ENCODE data around the gene TLX3. TPM values are rescaled to one million over a fixed set of nuclear protein-coding genes. Genes with fewer than 3 reads are reported as not detected.

Gene TLX3
- total and polyA plus RNA-seq, 2 of the 4 experiments (the other 2 are of a cell fraction), result not detected

- H3K14ac ChIP-seq (replicated peaks; ENCODE audit: low read depth, low read length), result no peak overlapping the region
- ChIA-PET CTCF (no interaction called here), POLR2A (ENCODE audit: unreplicated experiment) (no interaction called here)
- H2AFZ ChIP-seq (replicated peaks; ENCODE audit: low read length, poor library complexity), result no peak overlapping the region
- dilution Hi-C loops (cut with HindIII; ENCODE audit: low sequenced_read_pairs, unreplicated experiment), result no loop called here
- no peak overlapping the region for H3K4ac ChIP-seq (ENCODE audit: low read depth, low read length)
- no peak overlapping the region for H3K9ac ChIP-seq (ENCODE audit: low read depth, low read length)
- H3K56ac ChIP-seq (ENCODE audit: extremely low read depth, insufficient read depth, low read length), result no peak overlapping the region
- H3K18ac ChIP-seq (ENCODE audit: low read depth, low read length), result no peak overlapping the region
- H3K9me1 ChIP-seq (ENCODE audit: insufficient read depth, low read length), result 0 out of 2 replicates have a peak, but pooled peaks cover 3% of the 10 kb centered on the region
- H2BK5ac ChIP-seq (ENCODE audit: low read depth, low read length, poor library complexity, severe bottlenecking), result no peak overlapping the region
- no peaks in the 10 kb centered on the region for H3K9me3 ChIP-seq (ENCODE audit: control insufficient read depth, insufficient read depth, low read length)
- H4K8ac ChIP-seq (ENCODE audit: low read depth in 2 of 2, low read length in 2 of 2), result no peak overlapping the region
- H3K27me3 ChIP-seq (ENCODE audit: control insufficient read depth, insufficient read depth, low read length), result no peaks in the 10 kb centered on the region
- H2BK15ac ChIP-seq (ENCODE audit: low read depth, low read length), result no peak overlapping the region
- no peak overlapping the region for H4K91ac ChIP-seq (ENCODE audit: insufficient read depth, low read depth, low read length)
- H4K20me1 ChIP-seq (ENCODE audit: insufficient read depth, low read length), result no peaks in the 10 kb centered on the region
- intact Hi-C loops (cut with micrococcal nuclease), result no loop called here
- in situ Hi-C loops (cut with MboI; ENCODE audit: low sequenced_read_pairs), result no loop called here
- no peak overlapping the region for H3K23ac ChIP-seq (ENCODE audit: low read depth, low read length)
- H3K4me1 ChIP-seq (ENCODE audit: control insufficient read depth, insufficient read depth, low read length), result peaks cover 8% of the 10 kb centered on the region
- H2BK120ac ChIP-seq (ENCODE audit: low read depth, low read length), result no peak overlapping the region
- H2AK5ac ChIP-seq (ENCODE audit: low read depth, low read length), result no peak overlapping the region
- BruUV-seq (replicated peaks), result no TSS peak
- H3K4me3 ChIP-seq (ENCODE audit: insufficient read depth, low read depth, low read length), result no peak overlapping the region
- H4K5ac ChIP-seq (ENCODE audit: low read depth, low read length), result no peak overlapping the region
- no peaks in the 10 kb centered on the region for H3K79me1 ChIP-seq (ENCODE audit: low read depth in 1 of 2, low read length in 2 of 2)
- peak; percentile 10 for DNase-seq
- H2AK9ac ChIP-seq (replicated peaks; ENCODE audit: low read depth, low read length, poor library complexity), result no peak overlapping the region
- H2BK20ac ChIP-seq (ENCODE audit: low read depth, low read length), result no peak overlapping the region
- no peak for TF ChIP-seq RAD21 (IDR thresholded peaks at IDR 0.05; ENCODE audit: low read length)
- no peak for TF ChIP-seq FOS (IDR thresholded peaks at IDR 0.05; ENCODE audit: low read depth, low read length)
- no peak for TF ChIP-seq CTCF (conservative IDR thresholded peaks at IDR 0.05; ENCODE audit: low read depth, low read length)
- TF ChIP-seq MAZ (IDR thresholded peaks at IDR 0.05; ENCODE audit: borderline replicate concordance, low read depth, low read length), result no peak
- TF ChIP-seq MXI1 (IDR thresholded peaks at IDR 0.05; ENCODE audit: borderline replicate concordance, low read depth, low read length), result no peak
- TF ChIP-seq USF2 (IDR thresholded peaks at IDR 0.05; ENCODE audit: low read depth, low read length), result no peak
- no peak for TF ChIP-seq ELK1 (IDR thresholded peaks at IDR 0.05; ENCODE audit: borderline replicate concordance, low read depth, low read length)
- no CpG with 5 or more reads among the region's 4 CpGs for WGBS, 2 experiments (ENCODE audit: extremely low coverage in 2 of 2, insufficient read length in 1 of 2)
- peaks cover 6% of the 10 kb centered on the region; the same call in 1 of the 2 replicates for H3K36me3 ChIP-seq (ENCODE audit: control insufficient read depth, insufficient read depth, low read length)
- no peak overlapping the region for H3K4me2 ChIP-seq (ENCODE audit: low read depth, low read length)
- H3K27ac ChIP-seq (ENCODE audit: insufficient read depth, low read length), result no peak overlapping the region
- no peak for ATAC-seq (ENCODE audit: low read depth)
Measured at GRCh38 chr5:171291371-171291770, 17.7 kb upstream of the TLX3 start.
